Mammary epithelial cell (primary cell): Measurements from ENCODE around the gene GCA.

Source experiments
- EZH2 ChIP-seq: IDR thresholded peaks from 2 replicates; pipeline ENCODE4 v1.6.1; 2012; ENCODE audit warnings: low read length, inconsistent platforms, borderline replicate concordance
- TF ChIP-seq, protein P1 (sequence below), 2 donors: IDR thresholded peaks in 1 of 2; conservative IDR thresholded peaks in 1 of 2; 2 replicates each; pipeline ENCODE4 v1.5.1; 2011 to 2012; ENCODE audit warnings: inconsistent platforms in 2 of 2, low read length in 2 of 2, mild to moderate bottlenecking in 2 of 2, control low read depth in 1 of 2, low read depth in 1 of 2; ENCODE audit not compliant: insufficient read depth in 1 of 2; ENCODE audit errors: extremely low read depth in 1 of 2

DNA sequence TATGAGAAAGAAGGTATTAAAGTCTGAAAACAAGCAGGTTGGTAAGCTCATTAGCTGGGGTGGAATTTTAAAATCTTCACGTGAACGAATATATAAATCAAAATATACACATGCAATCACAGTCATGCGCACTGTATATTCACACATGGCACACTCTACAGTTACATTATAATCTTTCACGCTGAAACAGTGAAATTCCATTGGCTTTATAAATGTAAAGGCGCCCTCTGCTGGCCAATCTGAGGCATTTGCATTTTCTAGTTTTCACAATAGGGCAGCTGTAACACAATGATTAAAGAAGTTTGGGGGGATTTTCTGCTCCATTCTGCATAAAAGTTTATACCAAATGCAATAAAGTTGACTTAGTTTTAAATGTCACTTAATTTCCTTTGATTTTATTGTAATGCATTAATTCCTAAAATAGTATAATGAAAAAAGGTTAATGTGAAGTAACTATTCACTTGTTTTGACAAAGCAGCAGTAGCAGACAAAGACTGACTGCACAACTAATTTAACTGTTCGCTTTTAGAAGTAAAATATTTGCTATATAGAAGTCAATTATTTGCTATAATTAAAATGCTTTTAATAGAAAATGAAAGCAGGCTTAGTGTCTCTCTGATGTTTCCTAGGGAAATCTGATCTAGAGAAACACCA is 42.7 kb upstream of the GCA start:
- TF ChIP-seq, protein P1, sequence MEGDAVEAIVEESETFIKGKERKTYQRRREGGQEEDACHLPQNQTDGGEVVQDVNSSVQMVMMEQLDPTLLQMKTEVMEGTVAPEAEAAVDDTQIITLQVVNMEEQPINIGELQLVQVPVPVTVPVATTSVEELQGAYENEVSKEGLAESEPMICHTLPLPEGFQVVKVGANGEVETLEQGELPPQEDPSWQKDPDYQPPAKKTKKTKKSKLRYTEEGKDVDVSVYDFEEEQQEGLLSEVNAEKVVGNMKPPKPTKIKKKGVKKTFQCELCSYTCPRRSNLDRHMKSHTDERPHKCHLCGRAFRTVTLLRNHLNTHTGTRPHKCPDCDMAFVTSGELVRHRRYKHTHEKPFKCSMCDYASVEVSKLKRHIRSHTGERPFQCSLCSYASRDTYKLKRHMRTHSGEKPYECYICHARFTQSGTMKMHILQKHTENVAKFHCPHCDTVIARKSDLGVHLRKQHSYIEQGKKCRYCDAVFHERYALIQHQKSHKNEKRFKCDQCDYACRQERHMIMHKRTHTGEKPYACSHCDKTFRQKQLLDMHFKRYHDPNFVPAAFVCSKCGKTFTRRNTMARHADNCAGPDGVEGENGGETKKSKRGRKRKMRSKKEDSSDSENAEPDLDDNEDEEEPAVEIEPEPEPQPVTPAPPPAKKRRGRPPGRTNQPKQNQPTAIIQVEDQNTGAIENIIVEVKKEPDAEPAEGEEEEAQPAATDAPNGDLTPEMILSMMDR (conservative IDR thresholded peaks at IDR 0.05 in 1 of 2, IDR thresholded peaks at IDR 0.05 in 1 of 2; ENCODE audit: extremely low read depth in 1 of 2, insufficient read depth in 1 of 2, low read depth in 1 of 2, low read length in 2 of 2) = peak; percentile 72 to 89
- no peak for TF ChIP-seq EZH2
